ENCODE data around the gene KDELR3. TPM values are rescaled to one million over a fixed set of nuclear protein-coding genes. Genes with fewer than 3 reads are reported as not detected.

The KDELR3 gene
- total and polyA plus RNA-seq, 2 of the 8 experiments (the other 6 are each of a cell fraction or from before 2014, with no cell fraction given), result 7.9 to 13.0 TPM

- Histone ChIP-seq H4K5ac (ENCODE audit: insufficient read length, low read depth, low read length) (no peak overlapping the region), H3K4me2 (ENCODE audit: insufficient read depth in 1 of 2, low read depth in 2 of 2, low read length in 2 of 2) (no peak overlapping the region), H3K9me3 (ENCODE audit: insufficient read depth in 2 of 2, low read depth in 1 of 2, low read length in 1 of 2) (no peaks in the 10 kb centered on the region), H3K27ac (ENCODE audit: low read depth, low read length) (no peak overlapping the region), H3K23me2 (ENCODE audit: low read depth, low read length) (no peaks in the 10 kb centered on the region), H2BK120ac (replicated peaks; ENCODE audit: low read depth, low read length) (no peak overlapping the region), H2BK20ac (ENCODE audit: low read length) (no peak overlapping the region), H3K4me3 (ENCODE audit: extremely low read depth in 1 of 4, insufficient read depth in 2 of 4, low read depth in 3 of 4, low read length in 4 of 4) (no peak overlapping the region), H2AFZ (ENCODE audit: low read length) (no peak overlapping the region), H3K14ac (ENCODE audit: insufficient read length) (no peak overlapping the region), H3K36me3 (ENCODE audit: control insufficient read depth in 2 of 4, insufficient read depth in 4 of 4, low read length in 3 of 4) (no peaks in the 10 kb centered on the region), H2BK5ac (ENCODE audit: low read depth, low read length) (no peak overlapping the region), H4K20me1 (replicated peaks in 1 of 2; ENCODE audit: control insufficient read depth in 1 of 2, insufficient read depth in 2 of 2, low read length in 2 of 2) (no peaks in the 10 kb centered on the region), H3K4ac (replicated peaks; ENCODE audit: insufficient read length, low read depth, low read length) (no peak overlapping the region), H3K56ac (replicated peaks; ENCODE audit: insufficient read length, low read depth, low read length) (no peak overlapping the region), H2AK5ac (ENCODE audit: low read depth, low read length) (no peak overlapping the region), H4K91ac (replicated peaks; ENCODE audit: insufficient read length, low read length) (no peak overlapping the region), H3K23ac (ENCODE audit: insufficient read length) (no peak overlapping the region), H4K8ac (ENCODE audit: extremely low read depth, insufficient read depth, low read length) (no peak overlapping the region), H2BK12ac (ENCODE audit: low read depth, low read length) (peak overlapping the region; percentile 75; the same call in 1 of the 2 replicates), H3K27me3 (replicated peaks in 1 of 4; ENCODE audit: control insufficient read depth in 3 of 4, extremely low read depth in 1 of 4, insufficient read depth in 3 of 4, low read length in 3 of 4) (no peaks in the 10 kb centered on the region), H3K9ac (replicated peaks in 1 of 4; ENCODE audit: extremely low read depth in 1 of 4, low read depth in 3 of 4, low read length in 3 of 4) (no peak overlapping the region), H3K18ac (ENCODE audit: extremely low read depth, low read length) (no peak overlapping the region), H2BK15ac (ENCODE audit: low read length) (peak overlapping the region; percentile 53; the same call in 1 of the 2 replicates), H3K4me1 (replicated peaks in 1 of 4; ENCODE audit: control insufficient read depth in 3 of 4, insufficient read depth in 4 of 4, low read length in 3 of 4) (peaks cover 0 to 2% (median 0%) of the 10 kb centered on the region in 4 experiments; a peak in 2 of 7 replicates), H3K79me2 (ENCODE audit: control insufficient read depth in 1 of 2, insufficient read depth in 2 of 2, low read length in 2 of 2) (no peaks in the 10 kb centered on the region), H3K79me1 (ENCODE audit: low read depth, low read length) (no peaks in the 10 kb centered on the region; the same call in 1 of the 2 replicates)
- ChIA-PET POLR2A (ENCODE audit: partially characterized antibody) (interaction anchor here (0.7 to 3.8 kb wide), 6 partner anchors 9 to 216 kb away, joined by 3 to 17 read pairs (median 4); no protein-coding TSS in a partner anchor), CTCF (ENCODE audit: partially characterized antibody) (interaction anchor here (0.6 to 7.9 kb wide), 10 partner anchors 11 to 190 kb away, joined by 3 to 78 read pairs (median 4); partner anchors contain the start of gene KDELR3)
- TF ChIP-seq SIX5 (IDR thresholded peaks at IDR 0.05; ENCODE audit: low read depth, low read length) (no peak), KDM1A (IDR thresholded peaks at IDR 0.05; ENCODE audit: borderline replicate concordance, low read length) (0 out of 2 replicates have a peak, but pooled peaks have one; percentile 14)
- DNase-seq (ENCODE audit: low read depth in 1 of 2, low spot score in 2 of 2), result no peak
- WGBS, 2 experiments (ENCODE audit: extremely low coverage in 1 of 2, insufficient coverage in 1 of 2, insufficient read length in 1 of 2, insufficient replicate concordance in 2 of 2, low coverage in 1 of 2, low lambda C conversion rate in 2 of 2, missing lambda C conversion rate in 1 of 2), result 92% methylated on average over 15 of the region's 15 CpGs; no CpG with 5 or more reads in 1 of the 2 experiments
- FAIRE-seq, result no peak
Observed at GRCh38 chr22:38436629-38437395, 31.1 kb upstream of the KDELR3 start.
